Small intestine (tissue), 7 donors: ENCODE data around the gene NXPE3. TPM values are rescaled to one million over a fixed set of nuclear protein-coding genes. Genes with fewer than 3 reads are reported as not detected.

Source experiments
- DNase-seq, 2 donors: peaks; one replicate each; pipeline versions ENCODE4 v3.0.0 to v3.0.0-alpha.2; 2013
- FAIRE-seq: peaks from 2 replicates; lab custom pipeline; 2012; peaks lifted over from hg19 to GRCh38; lab: Jason Lieb, UNC
- H3K27ac ChIP-seq, 3 donors: one replicate each; pipeline ENCODE4 v1.5.1; 2013; ENCODE audit warnings: low read length in 2 of 3, mild to moderate bottlenecking in 2 of 3, control low read depth in 1 of 3, inconsistent platforms in 1 of 3, low read depth in 1 of 3, moderate library complexity in 1 of 3
- H3K27me3 ChIP-seq, 3 donors: one replicate each; pipeline ENCODE4 v1.6.1; 2013; ENCODE audit warnings: low read length in 3 of 3, inconsistent platforms in 1 of 3; ENCODE audit not compliant: control insufficient read depth in 3 of 3, insufficient read depth in 3 of 3
- H3K36me3 ChIP-seq, 3 donors: one replicate each; pipeline ENCODE4 v1.6.1; 2013; ENCODE audit warnings: low read length in 3 of 3, inconsistent platforms in 1 of 3, low read depth in 1 of 3, mild to moderate bottlenecking in 1 of 3, moderate library complexity in 1 of 3; ENCODE audit not compliant: control insufficient read depth in 3 of 3, insufficient read depth in 2 of 3
- H3K4me1 ChIP-seq, 3 donors: one replicate each; pipeline ENCODE4 v1.6.1; 2013; ENCODE audit warnings: low read length in 2 of 3, inconsistent platforms in 1 of 3, low read depth in 1 of 3, mild to moderate bottlenecking in 1 of 3, moderate library complexity in 1 of 3; ENCODE audit not compliant: control insufficient read depth in 3 of 3, insufficient read depth in 2 of 3
- H3K4me3 ChIP-seq, 3 donors: one replicate each; pipeline ENCODE4 v1.5.1; 2013; ENCODE audit warnings: low read length in 3 of 3, control low read depth in 1 of 3, inconsistent platforms in 1 of 3, low read depth in 1 of 3, mild to moderate bottlenecking in 1 of 3, moderate library complexity in 1 of 3
- H3K9me3 ChIP-seq, 2 donors: one replicate each; pipeline ENCODE4 v1.6.1; 2013; ENCODE audit warnings: low read depth in 1 of 2, low read length in 1 of 2; ENCODE audit not compliant: control insufficient read depth in 2 of 2, insufficient read depth in 1 of 2
- WGBS, 3 donors: extraction: QIAGEN DNeasy Blood & Tissue Kit; methylation state at CpG; one replicate each; pipeline ENCODE4 v1.1.7; 2013; 5-methylcytosine and 5-hydroxymethylcytosine counted together
- polyA plus RNA-seq, 4 donors: library from polyadenylated mRNA; stranded (reverse) in 3 of 4; unstranded in 1 of 4; fragments of 200-250 nt in 3 of 4; fragments of 120-200 nt in 1 of 4; gene quantifications; one replicate each; pipeline versions ENCODE4 v1.2.1 to v1.2.3, GENCODE V29; 2013
- donor health status: healthy with polysubstance abuse.
- donor health status: control.
- donor health status: control.
- donor health status: Bipolar disorder and iron deficiency.
- donor health status: healthy.

The NXPE3 gene
- polyA plus RNA-seq, 4 donors = 0.45 to 5.4 (median 1.5) TPM

DNA sequence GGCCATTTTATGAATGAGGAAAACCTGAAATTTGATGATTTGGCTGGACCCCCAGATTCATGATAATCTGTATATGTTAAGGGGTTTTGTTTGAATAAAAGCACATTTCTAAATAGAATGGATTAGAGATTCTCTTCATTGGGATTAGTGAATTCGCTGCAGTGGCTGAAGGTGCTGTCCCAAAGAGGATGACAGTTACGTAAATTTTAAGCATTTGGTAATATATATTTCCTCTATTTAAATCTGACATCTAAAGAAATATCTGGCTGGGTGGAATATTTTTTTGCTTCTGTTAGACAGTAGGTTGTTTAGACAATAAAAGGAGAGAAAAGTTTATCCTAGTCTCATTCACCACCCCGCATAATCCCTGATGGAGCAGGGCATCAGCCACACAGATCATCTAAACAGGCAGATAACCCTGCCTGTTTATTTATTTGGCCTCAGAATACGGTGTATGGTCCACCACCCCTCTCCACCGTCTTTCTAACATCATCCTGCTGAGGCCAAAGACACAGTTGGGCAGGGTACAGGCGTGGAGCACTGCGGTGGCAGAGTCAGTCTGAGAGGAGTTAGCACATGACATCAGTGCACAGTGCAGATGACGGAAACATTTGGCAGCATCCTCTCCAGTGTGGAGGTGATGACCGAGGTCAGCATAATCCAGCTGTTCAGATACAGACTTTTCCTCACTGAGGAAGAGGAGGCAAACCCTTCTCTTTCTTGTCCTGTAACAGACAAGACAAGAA, 49.9 kb downstream of the NXPE3 start:
- no peaks in the 10 kb centered on the region for H3K9me3 ChIP-seq
- H3K27me3 ChIP-seq = no peaks in the 10 kb centered on the region
- H3K4me3 ChIP-seq = peak overlapping the region in 1 of 3 donors; percentile 5
- WGBS, 3 donors = 25 to 30% (median 25%) methylated on average over 9 of the region's 9 CpGs
- FAIRE-seq (no peak), DNase-seq (peak; percentile 48 to 52)
- peaks cover 0 to 15% (median 7%) of the 10 kb centered on the region in 3 donors for H3K4me1 ChIP-seq
- peak overlapping the region; percentile 30 to 87 (median 43) for H3K27ac ChIP-seq
- peaks cover 0 to 3% (median 0%) of the 10 kb centered on the region in 3 donors for H3K36me3 ChIP-seq

DNA sequence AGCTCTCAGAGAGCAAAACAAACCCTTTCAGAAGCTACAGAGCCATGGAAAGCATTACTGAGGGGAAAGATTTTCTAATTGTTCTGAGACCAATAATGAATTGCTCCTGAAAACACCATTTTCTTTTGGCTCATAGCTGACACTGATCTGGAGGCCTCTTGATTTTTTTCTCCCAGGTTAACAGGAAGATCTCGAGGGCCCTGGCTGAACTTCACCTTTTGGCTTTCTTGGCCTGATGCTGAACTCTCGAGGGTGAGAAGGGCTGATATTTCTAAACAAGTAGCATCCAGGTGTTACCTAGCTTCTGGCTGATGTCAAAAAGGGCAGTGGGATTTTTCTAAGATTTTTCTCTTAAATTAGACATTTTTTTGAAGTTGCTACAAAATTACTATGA, 50.4 kb downstream of the NXPE3 start:
- Histone ChIP-seq H3K36me3 (peaks cover 0 to 1% (median 0%) of the 10 kb centered on the region in 3 donors), H3K4me3 (peak overlapping the region in 1 of 3 donors; percentile 5), H3K4me1 (peaks cover 0 to 15% (median 11%) of the 10 kb centered on the region in 3 donors), H3K9me3 (no peaks in the 10 kb centered on the region), H3K27ac (peak overlapping the region; percentile 30 to 87 (median 43)), H3K27me3 (no peaks in the 10 kb centered on the region)
- 30 to 40% (median 38%) methylated on average over 2 of the region's 2 CpGs for WGBS, 3 donors
- no peak for DNase-seq
- FAIRE-seq = no peak

DNA sequence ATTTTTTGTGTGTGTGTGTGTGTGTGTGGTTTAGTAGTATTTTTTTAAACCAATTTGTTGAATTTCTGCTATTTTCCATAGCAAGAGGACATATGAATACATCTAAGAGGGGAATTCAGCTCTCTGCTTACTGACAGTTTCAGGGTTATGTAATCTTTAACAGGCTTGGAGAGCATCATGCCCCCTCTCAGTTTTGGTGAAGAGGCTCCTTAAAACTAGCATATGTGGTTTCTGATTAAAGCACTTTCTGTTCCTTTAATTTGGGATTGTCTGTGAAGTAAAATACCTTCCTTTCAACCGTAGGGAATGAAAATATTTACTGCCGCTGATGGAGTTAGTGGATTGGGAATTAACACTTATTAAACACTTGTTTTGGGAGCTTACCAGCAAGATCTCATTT, 50.9 kb downstream of the NXPE3 start:
- Histone ChIP-seq H3K36me3 (no peaks in the 10 kb centered on the region), H3K4me3 (no peak overlapping the region), H3K27ac (no peak overlapping the region), H3K9me3 (no peaks in the 10 kb centered on the region), H3K27me3 (no peaks in the 10 kb centered on the region), H3K4me1 (peaks cover 0 to 15% (median 11%) of the 10 kb centered on the region in 3 donors)
- WGBS, 3 donors = 57 to 81% (median 74%) methylated on average over 2 of the region's 2 CpGs
- DNase-seq (no peak), FAIRE-seq (no peak)

DNA sequence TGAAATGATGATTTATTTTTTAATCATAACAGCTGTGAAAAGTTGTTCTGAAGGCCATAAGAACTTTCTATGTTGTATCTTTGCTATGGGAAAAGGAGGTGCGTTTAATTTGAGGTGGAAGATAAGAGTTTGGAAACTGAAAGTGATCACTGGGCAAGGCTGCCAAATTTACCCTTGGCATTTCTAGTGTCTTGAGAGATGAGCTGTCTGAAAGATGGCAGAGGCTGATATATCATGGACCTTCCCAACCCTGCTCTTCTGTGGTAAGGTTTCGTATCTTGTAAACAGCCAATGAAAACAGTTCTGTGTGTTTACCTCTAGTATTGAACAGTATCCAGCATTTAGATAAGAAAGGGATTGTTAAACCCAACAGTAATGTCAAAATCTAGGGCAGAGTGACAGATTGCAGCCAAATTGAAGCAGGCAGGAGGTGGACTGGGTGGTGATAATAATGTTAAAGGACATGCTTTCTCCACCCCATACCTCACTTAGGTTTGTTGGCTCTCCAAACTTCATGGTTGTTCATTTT, 54.5 kb downstream of the NXPE3 start:
- DNase-seq = no peak
- WGBS, 3 donors = 25 to 56% (median 44%) methylated on average over 2 of the region's 2 CpGs
- no peak for FAIRE-seq
- H3K4me3 ChIP-seq = no peak overlapping the region
- H3K27ac ChIP-seq = no peak overlapping the region
- peaks cover 4 to 20% (median 11%) of the 10 kb centered on the region in 3 donors for H3K4me1 ChIP-seq
- H3K27me3 ChIP-seq = no peaks in the 10 kb centered on the region
- no peaks in the 10 kb centered on the region for H3K9me3 ChIP-seq
- H3K36me3 ChIP-seq = no peaks in the 10 kb centered on the region

DNA sequence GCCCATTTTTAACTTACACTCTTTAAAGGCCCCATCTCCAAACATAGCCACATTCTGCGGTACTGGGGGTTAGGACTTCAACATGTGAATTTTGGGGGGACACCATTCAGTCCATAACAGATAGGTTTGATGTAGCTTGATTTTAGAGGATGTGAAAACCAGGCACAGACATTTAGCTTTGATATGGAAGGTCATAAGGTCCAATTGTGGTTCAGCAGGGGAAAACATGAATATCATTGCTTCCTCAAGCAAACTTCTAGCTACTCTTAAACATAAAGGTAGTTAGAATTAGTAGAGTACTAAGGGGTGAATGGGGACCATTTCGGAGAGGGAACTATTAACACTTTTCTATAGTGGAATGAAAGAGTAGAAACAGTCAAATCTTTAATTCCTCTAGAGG, 56.7 kb downstream of the NXPE3 start:
- DNase-seq = no peak
- Histone ChIP-seq H3K9me3 (no peaks in the 10 kb centered on the region), H3K27ac (no peak overlapping the region), H3K4me1 (peaks cover 4 to 8% (median 7%) of the 10 kb centered on the region in 3 donors), H3K36me3 (no peaks in the 10 kb centered on the region), H3K4me3 (no peak overlapping the region), H3K27me3 (no peaks in the 10 kb centered on the region)
- 95 to 99% (median 98%) methylated on average over 2 of the region's 2 CpGs for WGBS, 3 donors
- no peak for FAIRE-seq

DNA sequence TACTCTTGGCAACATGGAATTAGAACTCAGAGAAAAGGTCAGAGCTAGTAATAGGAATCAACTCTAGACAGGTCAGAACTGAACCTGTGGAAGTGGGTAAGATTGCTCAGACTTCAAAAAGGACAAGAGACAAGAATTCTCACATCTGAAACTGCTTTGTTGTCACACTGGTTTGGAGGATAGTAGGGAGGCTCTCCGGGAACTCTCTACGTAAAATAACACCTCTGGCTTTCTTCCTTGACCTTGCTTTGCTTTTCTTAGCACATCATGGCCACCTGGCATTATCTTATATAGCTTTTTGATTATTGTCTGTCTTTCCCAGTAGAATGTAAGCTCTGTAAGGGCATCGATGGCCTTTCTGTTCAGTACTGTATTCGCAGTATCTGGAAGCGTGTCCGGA, 57.1 kb downstream of the NXPE3 start:
- Histone ChIP-seq H3K9me3 (no peaks in the 10 kb centered on the region), H3K27ac (no peak overlapping the region), H3K4me3 (no peak overlapping the region), H3K36me3 (no peaks in the 10 kb centered on the region), H3K27me3 (no peaks in the 10 kb centered on the region), H3K4me1 (peaks cover 4 to 8% (median 7%) of the 10 kb centered on the region in 3 donors)
- 96 to 97% (median 97%) methylated on average over 6 of the region's 6 CpGs for WGBS, 3 donors
- FAIRE-seq (no peak), DNase-seq (no peak)

DNA sequence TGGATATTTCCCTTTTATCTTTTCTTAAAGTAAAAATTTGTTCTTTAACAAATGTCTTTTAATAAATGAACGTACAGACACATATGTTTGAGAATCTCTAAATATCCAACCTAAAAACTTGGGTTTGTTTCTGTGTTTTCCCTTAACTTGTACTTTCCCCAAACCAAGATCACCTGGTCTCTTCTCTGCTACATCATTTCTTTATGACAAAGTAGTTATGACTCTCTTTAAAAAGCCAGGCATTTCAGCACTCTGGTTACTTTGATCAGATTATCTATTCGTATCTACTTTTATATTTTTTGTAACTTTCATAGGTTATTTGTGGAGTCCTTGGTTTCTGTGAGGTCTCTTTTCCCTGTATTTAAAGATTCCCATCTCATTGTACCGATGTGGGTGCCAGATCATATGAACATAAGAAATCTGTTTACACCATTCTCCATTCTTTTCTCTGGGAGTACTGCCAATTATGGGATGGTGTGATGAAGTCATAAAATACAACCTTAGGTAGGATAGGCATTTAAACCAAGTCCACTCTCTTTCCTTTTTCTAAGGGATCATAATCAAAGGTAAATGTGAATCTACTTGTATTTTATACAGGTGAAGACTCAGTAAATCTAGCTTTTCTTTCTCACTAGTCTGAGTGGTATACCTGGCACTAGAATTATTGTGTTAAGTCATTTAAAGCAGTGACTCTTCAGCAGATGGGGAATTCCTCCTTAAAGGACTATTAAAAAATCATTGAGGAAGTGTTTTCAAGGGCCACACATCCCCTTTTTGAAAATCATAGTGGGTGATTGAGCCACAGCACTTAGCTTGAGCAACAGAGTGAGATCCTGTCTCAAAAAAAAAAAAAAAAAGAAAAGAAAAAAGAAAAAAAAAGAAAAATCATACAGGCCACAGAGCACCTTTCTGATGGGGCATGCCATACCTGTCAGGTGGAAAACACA, 57.9 kb downstream of the NXPE3 start:
- Histone ChIP-seq H3K27me3 (no peaks in the 10 kb centered on the region), H3K4me3 (no peak overlapping the region), H3K9me3 (peaks cover 0 to under 1% of the 10 kb centered on the region in 2 donors), H3K4me1 (peaks cover 4 to 8% (median 7%) of the 10 kb centered on the region in 3 donors), H3K27ac (no peak overlapping the region), H3K36me3 (no peaks in the 10 kb centered on the region)
- FAIRE-seq (no peak), DNase-seq (peak; percentile 28 to 74)
- WGBS, 3 donors = 34 to 57% (median 41%) methylated on average over 3 of the region's 3 CpGs

DNA sequence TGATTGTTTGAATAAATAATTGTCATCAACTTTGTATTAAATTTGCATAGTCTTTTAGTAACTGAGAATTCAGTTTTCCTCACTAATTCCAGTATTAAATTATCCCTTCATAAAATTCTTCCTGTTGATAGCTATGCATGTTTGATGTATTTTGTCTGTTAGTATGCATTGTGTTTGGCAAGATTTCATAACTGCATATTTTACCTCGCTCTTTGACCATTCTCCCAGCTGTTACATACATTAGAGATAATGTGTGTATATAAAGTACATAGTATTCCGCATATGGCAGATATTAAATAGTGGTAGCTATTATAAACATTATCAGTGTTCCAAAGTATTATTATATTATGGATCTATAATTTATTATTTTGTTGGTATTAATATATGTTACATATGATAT, 59.7 kb downstream of the NXPE3 start:
- H3K4me3 ChIP-seq = no peak overlapping the region
- peaks cover 4 to 7% (median 5%) of the 10 kb centered on the region in 3 donors for H3K4me1 ChIP-seq

More for the DNA sequence above, 59.7 kb downstream of the NXPE3 start:
- H3K36me3 ChIP-seq = no peaks in the 10 kb centered on the region
- peak; percentile 43 to 71 for DNase-seq
- peaks cover 0 to 12% of the 10 kb centered on the region in 2 donors for H3K9me3 ChIP-seq
- H3K27ac ChIP-seq = no peak overlapping the region
- no peak for FAIRE-seq
- WGBS, 3 donors = 22 to 71% (median 40%) methylated on average over 2 of the region's 2 CpGs
- no peaks in the 10 kb centered on the region for H3K27me3 ChIP-seq
